Mesothelial cell of epicardium (in vitro differentiated cells): ENCODE measurements around the gene ELN. TPM values are rescaled to one million over a fixed set of nuclear protein-coding genes. Genes with fewer than 3 reads are reported as not detected.
A peak's percentile ranks its signal among the peaks of the same experiment; 100 is the strongest.

Experiments
- DNase-seq, 2 experiments: peaks; one replicate each; pipeline ENCODE4 v3.0.0; 2021; ENCODE audit warnings: low spot score in 2 of 2; ENCODE audit not compliant: unreplicated experiment in 2 of 2
- H3K27ac Mint-ChIP-seq: 2 replicates; pipeline ENCODE4 v1.8.0; 2021; ENCODE audit warnings: mixed read lengths
- H3K27me3 Mint-ChIP-seq: 2 replicates; pipeline ENCODE4 v1.8.0; 2021; ENCODE audit warnings: low read depth, mixed read lengths
- H3K36me3 Mint-ChIP-seq: 2 replicates; pipeline ENCODE4 v1.8.0; 2021; ENCODE audit warnings: mixed read lengths
- H3K4me1 Mint-ChIP-seq: 2 replicates; pipeline ENCODE4 v1.8.0; 2021; ENCODE audit warnings: mixed read lengths
- H3K4me3 Mint-ChIP-seq: 2 replicates; pipeline ENCODE4 v1.8.0; 2021; ENCODE audit warnings: mild to moderate bottlenecking, moderate library complexity, mixed read lengths
- H3K9me3 Mint-ChIP-seq: 2 replicates; pipeline ENCODE4 v1.8.0; 2021; ENCODE audit warnings: mixed read lengths
- total RNA-seq: library from RNA; stranded (reverse); gene quantifications from 3 replicates; pipeline ENCODE4 v1.2.1, GENCODE V29; 2021
- TF ChIP-seq, protein P1 (sequence below): fragments of 200-600 bp; sonication (generic); IDR thresholded peaks from one replicate; pipeline ENCODE4 v1.5.0; 2021; ENCODE audit warnings: antibody characterized with exemption; ENCODE audit not compliant: unreplicated experiment

Gene ELN
- total RNA-seq, 1 donor from 2014 or later, result 32.9 TPM

DNA sequence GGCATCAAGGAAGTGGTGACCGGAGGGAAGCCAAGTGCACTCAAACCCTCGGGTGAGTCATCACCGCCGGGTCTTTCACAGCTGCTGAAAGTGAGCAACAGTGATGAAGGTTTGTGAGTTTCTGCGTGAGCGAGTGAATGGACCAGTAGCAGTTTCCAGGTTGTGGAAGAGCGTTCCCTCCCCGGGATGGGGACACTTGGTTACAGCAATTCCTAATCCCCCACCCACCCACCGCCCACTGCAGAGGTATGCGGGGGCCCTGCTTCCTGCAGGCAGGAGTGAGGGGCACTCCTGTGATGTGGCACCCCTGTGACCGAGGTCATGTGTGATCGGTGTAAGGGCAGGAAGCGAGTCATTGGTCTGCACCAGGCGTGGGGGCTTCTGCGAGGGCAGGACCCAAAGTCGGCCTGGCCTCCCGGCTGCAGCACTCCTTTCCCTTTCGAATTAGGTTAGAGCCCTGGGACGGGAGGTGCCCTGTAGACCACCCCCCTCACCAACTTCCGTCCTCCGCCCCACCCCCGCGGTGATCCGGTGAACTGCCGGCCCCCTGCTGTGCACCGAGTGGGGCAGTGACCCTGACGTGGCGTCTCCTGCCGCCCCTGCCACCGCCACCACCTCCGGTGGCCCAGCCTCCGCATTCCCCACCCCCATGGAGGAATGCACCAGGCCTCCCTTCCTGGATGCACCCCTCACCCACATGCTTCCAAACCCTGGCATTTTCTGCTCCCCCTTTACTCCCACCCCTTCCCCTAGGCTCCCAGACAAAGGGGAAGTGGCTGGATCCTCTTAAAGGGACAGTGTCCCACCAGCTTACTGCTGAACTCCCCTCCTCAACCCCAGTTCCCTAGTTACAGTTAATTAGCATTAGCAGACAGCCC lies 66.5 kb downstream of the ELN start:
- peak overlapping the region; percentile 74 for H3K4me3 Mint-ChIP-seq
- H3K27me3 Mint-ChIP-seq, result no peaks in the 10 kb centered on the region
- TF ChIP-seq, protein P1, sequence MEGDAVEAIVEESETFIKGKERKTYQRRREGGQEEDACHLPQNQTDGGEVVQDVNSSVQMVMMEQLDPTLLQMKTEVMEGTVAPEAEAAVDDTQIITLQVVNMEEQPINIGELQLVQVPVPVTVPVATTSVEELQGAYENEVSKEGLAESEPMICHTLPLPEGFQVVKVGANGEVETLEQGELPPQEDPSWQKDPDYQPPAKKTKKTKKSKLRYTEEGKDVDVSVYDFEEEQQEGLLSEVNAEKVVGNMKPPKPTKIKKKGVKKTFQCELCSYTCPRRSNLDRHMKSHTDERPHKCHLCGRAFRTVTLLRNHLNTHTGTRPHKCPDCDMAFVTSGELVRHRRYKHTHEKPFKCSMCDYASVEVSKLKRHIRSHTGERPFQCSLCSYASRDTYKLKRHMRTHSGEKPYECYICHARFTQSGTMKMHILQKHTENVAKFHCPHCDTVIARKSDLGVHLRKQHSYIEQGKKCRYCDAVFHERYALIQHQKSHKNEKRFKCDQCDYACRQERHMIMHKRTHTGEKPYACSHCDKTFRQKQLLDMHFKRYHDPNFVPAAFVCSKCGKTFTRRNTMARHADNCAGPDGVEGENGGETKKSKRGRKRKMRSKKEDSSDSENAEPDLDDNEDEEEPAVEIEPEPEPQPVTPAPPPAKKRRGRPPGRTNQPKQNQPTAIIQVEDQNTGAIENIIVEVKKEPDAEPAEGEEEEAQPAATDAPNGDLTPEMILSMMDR, result no peak
- DNase-seq, result peak in 1 of 2 experiments; percentile 46
- peak overlapping the region; percentile 90 for H3K27ac Mint-ChIP-seq
- H3K9me3 Mint-ChIP-seq, result peaks cover 5% of the 10 kb centered on the region
- peaks cover 27% of the 10 kb centered on the region for H3K36me3 Mint-ChIP-seq
- peaks cover 15% of the 10 kb centered on the region for H3K4me1 Mint-ChIP-seq

- Mint-ChIP-seq H3K27ac (peak overlapping the region; percentile 90), H3K27me3 (no peaks in the 10 kb centered on the region), H3K9me3 (peaks cover 5% of the 10 kb centered on the region), H3K4me1 (peaks cover 15% of the 10 kb centered on the region), H3K4me3 (peak overlapping the region; percentile 74), H3K36me3 (peaks cover 26% of the 10 kb centered on the region)
- TF ChIP-seq, protein P1, result no peak
- DNase-seq, result no peak
These were observed 67.2 kb downstream of the ELN start for GRCh38 chr7:74095135-74095534.

DNA sequence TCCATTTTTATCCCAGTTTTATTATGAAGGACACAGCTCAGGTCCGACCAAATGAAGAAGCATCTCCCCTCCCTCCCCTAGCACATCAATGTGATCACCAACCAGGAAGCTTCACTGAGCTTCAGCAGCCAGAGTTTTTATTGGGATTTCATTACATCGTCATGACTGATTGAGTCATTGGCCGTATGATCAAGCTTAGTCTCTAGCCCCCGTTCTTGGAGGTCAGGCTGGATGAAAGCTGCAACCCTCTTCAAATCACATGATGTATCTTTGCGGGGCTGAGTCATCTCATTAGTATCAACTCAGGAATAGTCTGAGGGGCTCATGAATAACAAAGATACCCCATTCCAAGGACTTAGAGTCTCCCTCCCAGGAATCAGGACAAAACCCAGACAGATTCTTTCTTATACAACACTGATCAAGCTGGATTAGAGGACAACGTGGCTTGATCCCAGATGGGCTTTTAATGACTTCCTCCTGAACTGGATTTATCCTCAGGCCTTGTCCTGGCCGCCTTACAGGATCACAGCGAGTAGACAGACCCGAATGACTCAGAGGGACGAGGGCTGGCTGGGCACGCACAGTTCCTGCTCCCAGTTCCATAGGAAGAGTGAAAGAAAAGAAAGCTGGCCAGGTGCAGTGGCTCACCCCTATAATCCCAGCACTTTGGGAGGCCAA lies 70.1 kb downstream of the ELN start:
- no peak overlapping the region for H3K4me3 Mint-ChIP-seq
- no peaks in the 10 kb centered on the region for H3K27me3 Mint-ChIP-seq
- TF ChIP-seq, protein P1, result no peak
- peak overlapping the region; percentile 84 for H3K27ac Mint-ChIP-seq
- no peak for DNase-seq
- peaks cover 5% of the 10 kb centered on the region for H3K9me3 Mint-ChIP-seq
- H3K4me1 Mint-ChIP-seq, result peaks cover 15% of the 10 kb centered on the region
- peaks cover 30% of the 10 kb centered on the region for H3K36me3 Mint-ChIP-seq

DNA sequence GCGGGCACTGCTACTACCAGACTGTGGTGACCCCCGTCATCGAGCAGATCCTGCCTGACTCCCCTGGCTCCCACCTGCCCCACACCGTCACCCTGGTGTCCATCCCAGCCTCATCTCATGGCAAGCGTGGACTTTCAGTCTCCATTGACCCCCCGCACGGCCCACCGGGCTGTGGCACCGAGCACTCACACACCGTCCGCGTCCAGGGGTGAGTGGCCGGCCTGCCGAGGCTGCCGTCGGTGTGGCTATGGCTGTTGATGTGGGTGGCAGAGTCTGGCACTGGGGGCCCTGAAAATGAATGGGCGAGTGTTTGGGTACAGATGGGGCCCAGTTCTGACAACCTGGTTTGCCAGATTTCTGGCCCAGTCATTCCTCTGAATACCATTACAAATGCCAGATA lies 71.1 kb downstream of the ELN start:
- TF ChIP-seq, protein P1, result no peak
- DNase-seq, result no peak
- no peak overlapping the region for H3K27ac Mint-ChIP-seq
- peaks cover 5% of the 10 kb centered on the region for H3K9me3 Mint-ChIP-seq
- H3K36me3 Mint-ChIP-seq, result peaks cover 35% of the 10 kb centered on the region
- no peaks in the 10 kb centered on the region for H3K27me3 Mint-ChIP-seq
- peaks cover 10% of the 10 kb centered on the region for H3K4me1 Mint-ChIP-seq
- H3K4me3 Mint-ChIP-seq, result no peak overlapping the region

- peaks cover 5% of the 10 kb centered on the region for H3K9me3 Mint-ChIP-seq
These were observed 73.2 kb downstream of the ELN start for GRCh38 chr7:74101061-74101681.

More at GRCh38 chr7:74101061-74101681, 73.2 kb downstream of the ELN start:
- H3K27ac Mint-ChIP-seq, result no peak overlapping the region
- no peaks in the 10 kb centered on the region for H3K27me3 Mint-ChIP-seq
- H3K4me1 Mint-ChIP-seq, result peaks cover 2% of the 10 kb centered on the region
- DNase-seq, result no peak
- TF ChIP-seq, protein P1, result no peak
- no peak overlapping the region for H3K4me3 Mint-ChIP-seq
- H3K36me3 Mint-ChIP-seq, result peaks cover 42% of the 10 kb centered on the region
